ENCODE data around the gene GYG2.

GYG2 gene

GRCh38 chrX:2846992-2847391 lies 18.3 kb downstream of the GYG2 start:
- no peak for ATAC-seq
- TF ChIP-seq GLIS3 (CRISPR knock-in tag; IDR thresholded peaks at IDR 0.05) (no peak), ARNTL (CRISPR knock-in tag; IDR thresholded peaks at IDR 0.05; ENCODE audit: borderline replicate concordance, low read depth) (no peak), TOX (CRISPR knock-in tag; IDR thresholded peaks at IDR 0.05; ENCODE audit: borderline replicate concordance) (no peak), OSR1 (CRISPR knock-in tag; IDR thresholded peaks at IDR 0.05) (no peak), ZC3H10 (CRISPR knock-in tag; IDR thresholded peaks at IDR 0.05) (no peak), TCF4 (CRISPR knock-in tag; IDR thresholded peaks at IDR 0.05; ENCODE audit: borderline replicate concordance) (no peak), ZFP30 (CRISPR knock-in tag; IDR thresholded peaks at IDR 0.05) (no peak), ZFP3 (CRISPR knock-in tag; IDR thresholded peaks at IDR 0.05) (no peak), CSDC2 (CRISPR knock-in tag; IDR thresholded peaks at IDR 0.05) (no peak), BACH2 (CRISPR knock-in tag; IDR thresholded peaks at IDR 0.05; ENCODE audit: borderline replicate concordance) (no peak), PPARA (CRISPR knock-in tag; IDR thresholded peaks at IDR 0.05; ENCODE audit: borderline replicate concordance) (no peak), ZNF70 (CRISPR knock-in tag; IDR thresholded peaks at IDR 0.05) (no peak), ZNF8 (CRISPR knock-in tag; IDR thresholded peaks at IDR 0.05) (no peak), ISL1 (CRISPR knock-in tag; IDR thresholded peaks at IDR 0.05) (no peak), RARB (CRISPR knock-in tag; IDR thresholded peaks at IDR 0.05) (no peak), ESRRG (CRISPR knock-in tag; IDR thresholded peaks at IDR 0.05) (no peak)
- TF ChIP-seq, protein P1, sequence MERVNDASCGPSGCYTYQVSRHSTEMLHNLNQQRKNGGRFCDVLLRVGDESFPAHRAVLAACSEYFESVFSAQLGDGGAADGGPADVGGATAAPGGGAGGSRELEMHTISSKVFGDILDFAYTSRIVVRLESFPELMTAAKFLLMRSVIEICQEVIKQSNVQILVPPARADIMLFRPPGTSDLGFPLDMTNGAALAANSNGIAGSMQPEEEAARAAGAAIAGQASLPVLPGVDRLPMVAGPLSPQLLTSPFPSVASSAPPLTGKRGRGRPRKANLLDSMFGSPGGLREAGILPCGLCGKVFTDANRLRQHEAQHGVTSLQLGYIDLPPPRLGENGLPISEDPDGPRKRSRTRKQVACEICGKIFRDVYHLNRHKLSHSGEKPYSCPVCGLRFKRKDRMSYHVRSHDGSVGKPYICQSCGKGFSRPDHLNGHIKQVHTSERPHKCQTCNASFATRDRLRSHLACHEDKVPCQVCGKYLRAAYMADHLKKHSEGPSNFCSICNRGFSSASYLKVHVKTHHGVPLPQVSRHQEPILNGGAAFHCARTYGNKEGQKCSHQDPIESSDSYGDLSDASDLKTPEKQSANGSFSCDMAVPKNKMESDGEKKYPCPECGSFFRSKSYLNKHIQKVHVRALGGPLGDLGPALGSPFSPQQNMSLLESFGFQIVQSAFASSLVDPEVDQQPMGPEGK (CRISPR knock-in tag; IDR thresholded peaks at IDR 0.05; ENCODE audit: borderline replicate concordance): no peak
- TF ChIP-seq, protein P2, sequence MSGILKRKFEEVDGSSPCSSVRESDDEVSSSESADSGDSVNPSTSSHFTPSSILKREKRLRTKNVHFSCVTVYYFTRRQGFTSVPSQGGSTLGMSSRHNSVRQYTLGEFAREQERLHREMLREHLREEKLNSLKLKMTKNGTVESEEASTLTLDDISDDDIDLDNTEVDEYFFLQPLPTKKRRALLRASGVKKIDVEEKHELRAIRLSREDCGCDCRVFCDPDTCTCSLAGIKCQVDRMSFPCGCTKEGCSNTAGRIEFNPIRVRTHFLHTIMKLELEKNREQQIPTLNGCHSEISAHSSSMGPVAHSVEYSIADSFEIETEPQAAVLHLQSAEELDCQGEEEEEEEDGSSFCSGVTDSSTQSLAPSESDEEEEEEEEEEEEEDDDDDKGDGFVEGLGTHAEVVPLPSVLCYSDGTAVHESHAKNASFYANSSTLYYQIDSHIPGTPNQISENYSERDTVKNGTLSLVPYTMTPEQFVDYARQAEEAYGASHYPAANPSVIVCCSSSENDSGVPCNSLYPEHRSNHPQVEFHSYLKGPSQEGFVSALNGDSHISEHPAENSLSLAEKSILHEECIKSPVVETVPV (CRISPR knock-in tag; IDR thresholded peaks at IDR 0.05): no peak
- TF ChIP-seq, protein P3, sequence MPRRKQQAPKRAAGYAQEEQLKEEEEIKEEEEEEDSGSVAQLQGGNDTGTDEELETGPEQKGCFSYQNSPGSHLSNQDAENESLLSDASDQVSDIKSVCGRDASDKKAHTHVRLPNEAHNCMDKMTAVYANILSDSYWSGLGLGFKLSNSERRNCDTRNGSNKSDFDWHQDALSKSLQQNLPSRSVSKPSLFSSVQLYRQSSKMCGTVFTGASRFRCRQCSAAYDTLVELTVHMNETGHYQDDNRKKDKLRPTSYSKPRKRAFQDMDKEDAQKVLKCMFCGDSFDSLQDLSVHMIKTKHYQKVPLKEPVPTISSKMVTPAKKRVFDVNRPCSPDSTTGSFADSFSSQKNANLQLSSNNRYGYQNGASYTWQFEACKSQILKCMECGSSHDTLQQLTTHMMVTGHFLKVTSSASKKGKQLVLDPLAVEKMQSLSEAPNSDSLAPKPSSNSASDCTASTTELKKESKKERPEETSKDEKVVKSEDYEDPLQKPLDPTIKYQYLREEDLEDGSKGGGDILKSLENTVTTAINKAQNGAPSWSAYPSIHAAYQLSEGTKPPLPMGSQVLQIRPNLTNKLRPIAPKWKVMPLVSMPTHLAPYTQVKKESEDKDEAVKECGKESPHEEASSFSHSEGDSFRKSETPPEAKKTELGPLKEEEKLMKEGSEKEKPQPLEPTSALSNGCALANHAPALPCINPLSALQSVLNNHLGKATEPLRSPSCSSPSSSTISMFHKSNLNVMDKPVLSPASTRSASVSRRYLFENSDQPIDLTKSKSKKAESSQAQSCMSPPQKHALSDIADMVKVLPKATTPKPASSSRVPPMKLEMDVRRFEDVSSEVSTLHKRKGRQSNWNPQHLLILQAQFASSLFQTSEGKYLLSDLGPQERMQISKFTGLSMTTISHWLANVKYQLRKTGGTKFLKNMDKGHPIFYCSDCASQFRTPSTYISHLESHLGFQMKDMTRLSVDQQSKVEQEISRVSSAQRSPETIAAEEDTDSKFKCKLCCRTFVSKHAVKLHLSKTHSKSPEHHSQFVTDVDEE (CRISPR knock-in tag; IDR thresholded peaks at IDR 0.05): no peak

DNA sequence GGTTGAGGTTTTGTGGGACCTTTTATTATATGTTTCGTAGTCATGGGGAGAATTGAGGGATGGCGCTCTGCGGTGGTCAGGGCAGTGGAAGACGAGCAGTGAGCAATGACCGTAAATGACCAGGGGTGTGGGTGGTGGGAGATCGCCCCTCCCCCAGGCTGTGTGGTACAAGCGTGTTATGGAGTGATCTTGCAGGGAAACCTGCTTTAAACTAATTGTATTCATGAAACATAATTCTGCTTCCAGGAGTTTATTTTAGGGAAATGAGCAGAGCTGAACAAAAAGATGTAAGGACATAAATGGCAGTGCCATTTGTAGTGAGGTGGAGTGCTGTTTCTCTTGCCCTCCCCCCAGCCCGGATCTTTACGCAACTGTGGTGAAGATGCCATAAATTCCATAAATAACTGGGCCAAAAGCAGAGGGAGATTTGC lies 20.2 kb downstream of the GYG2 start:
- peak; percentile 57; the same call in 1 of the 3 replicates for ATAC-seq
- TF ChIP-seq ESRRG (CRISPR knock-in tag; IDR thresholded peaks at IDR 0.05): no peak
- TF ChIP-seq RARB (CRISPR knock-in tag; IDR thresholded peaks at IDR 0.05): no peak
- no peak for TF ChIP-seq ZNF70 (CRISPR knock-in tag; IDR thresholded peaks at IDR 0.05)
- no peak for TF ChIP-seq ZNF8 (CRISPR knock-in tag; IDR thresholded peaks at IDR 0.05)
- no peak for TF ChIP-seq ZC3H10 (CRISPR knock-in tag; IDR thresholded peaks at IDR 0.05)
- no peak for TF ChIP-seq ARNTL (CRISPR knock-in tag; IDR thresholded peaks at IDR 0.05; ENCODE audit: borderline replicate concordance, low read depth)
- no peak for TF ChIP-seq ISL1 (CRISPR knock-in tag; IDR thresholded peaks at IDR 0.05)
- TF ChIP-seq, protein P1 (CRISPR knock-in tag; IDR thresholded peaks at IDR 0.05; ENCODE audit: borderline replicate concordance): no peak
- TF ChIP-seq ZFP30 (CRISPR knock-in tag; IDR thresholded peaks at IDR 0.05): no peak
- no peak for TF ChIP-seq ZNF565 (CRISPR knock-in tag; conservative IDR thresholded peaks at IDR 0.05; ENCODE audit: low read depth)
- no peak for TF ChIP-seq CSDC2 (CRISPR knock-in tag; IDR thresholded peaks at IDR 0.05)
- TF ChIP-seq OSR1 (CRISPR knock-in tag; IDR thresholded peaks at IDR 0.05): no peak
- TF ChIP-seq TOX (CRISPR knock-in tag; IDR thresholded peaks at IDR 0.05; ENCODE audit: borderline replicate concordance): no peak
- TF ChIP-seq, protein P4, sequence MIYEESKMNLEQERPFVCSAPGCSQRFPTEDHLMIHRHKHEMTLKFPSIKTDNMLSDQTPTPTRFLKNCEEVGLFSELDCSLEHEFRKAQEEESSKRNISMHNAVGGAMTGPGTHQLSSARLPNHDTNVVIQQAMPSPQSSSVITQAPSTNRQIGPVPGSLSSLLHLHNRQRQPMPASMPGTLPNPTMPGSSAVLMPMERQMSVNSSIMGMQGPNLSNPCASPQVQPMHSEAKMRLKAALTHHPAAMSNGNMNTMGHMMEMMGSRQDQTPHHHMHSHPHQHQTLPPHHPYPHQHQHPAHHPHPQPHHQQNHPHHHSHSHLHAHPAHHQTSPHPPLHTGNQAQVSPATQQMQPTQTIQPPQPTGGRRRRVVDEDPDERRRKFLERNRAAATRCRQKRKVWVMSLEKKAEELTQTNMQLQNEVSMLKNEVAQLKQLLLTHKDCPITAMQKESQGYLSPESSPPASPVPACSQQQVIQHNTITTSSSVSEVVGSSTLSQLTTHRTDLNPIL (CRISPR knock-in tag; IDR thresholded peaks at IDR 0.05; ENCODE audit: low read depth): no peak
- TF ChIP-seq BACH2 (CRISPR knock-in tag; IDR thresholded peaks at IDR 0.05; ENCODE audit: borderline replicate concordance): no peak
- TF ChIP-seq PPARA (CRISPR knock-in tag; IDR thresholded peaks at IDR 0.05; ENCODE audit: borderline replicate concordance): no peak
- TF ChIP-seq, protein P2 (CRISPR knock-in tag; IDR thresholded peaks at IDR 0.05): no peak
- TF ChIP-seq SNAI2 (CRISPR knock-in tag; IDR thresholded peaks at IDR 0.05): no peak
- TF ChIP-seq, protein P5, sequence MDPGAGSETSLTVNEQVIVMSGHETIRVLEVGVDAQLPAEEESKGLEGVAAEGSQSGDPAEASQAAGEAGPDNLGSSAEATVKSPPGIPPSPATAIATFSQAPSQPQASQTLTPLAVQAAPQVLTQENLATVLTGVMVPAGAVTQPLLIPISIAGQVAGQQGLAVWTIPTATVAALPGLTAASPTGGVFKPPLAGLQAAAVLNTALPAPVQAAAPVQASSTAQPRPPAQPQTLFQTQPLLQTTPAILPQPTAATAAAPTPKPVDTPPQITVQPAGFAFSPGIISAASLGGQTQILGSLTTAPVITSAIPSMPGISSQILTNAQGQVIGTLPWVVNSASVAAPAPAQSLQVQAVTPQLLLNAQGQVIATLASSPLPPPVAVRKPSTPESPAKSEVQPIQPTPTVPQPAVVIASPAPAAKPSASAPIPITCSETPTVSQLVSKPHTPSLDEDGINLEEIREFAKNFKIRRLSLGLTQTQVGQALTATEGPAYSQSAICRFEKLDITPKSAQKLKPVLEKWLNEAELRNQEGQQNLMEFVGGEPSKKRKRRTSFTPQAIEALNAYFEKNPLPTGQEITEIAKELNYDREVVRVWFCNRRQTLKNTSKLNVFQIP (CRISPR knock-in tag; IDR thresholded peaks at IDR 0.05; ENCODE audit: borderline replicate concordance, low read depth): no peak
